K562 (cell line): Measurements from ENCODE around the gene FNBP1. TPM values are rescaled to one million over a fixed set of nuclear protein-coding genes. Genes with fewer than 3 reads are reported as not detected.

Source experiments
- ATAC-seq: fragments of 200-7000 bp; cut with Tn5 transposase; 3 replicates; pipeline ENCODE4 v1.9.1; 2020; ENCODE audit warnings: moderate library complexity
- BruUV-seq: library from RNA; stranded (reverse); fragments of 400-500 nt; replicated peaks from 2 replicates; lab custom pipeline; 2021; lab: Mats Ljungman, UMichigan
- CTCF ChIA-PET: fragments of 300-600 bp; formaldehyde crosslinking; extraction: SDS; loops from one replicate; lab custom pipeline; 2021; ENCODE audit warnings: low intra/inter-chr PET ratio; lab: Yijun Ruan, JAX
- POLR2A ChIA-PET: fragments of 300-600, 350-650 bp; sonication (Branson Sonifier 250); formaldehyde crosslinking; extraction: SDS; loops from one replicate; lab custom pipeline; 2021; ENCODE audit warnings: antibody characterized with exemption, inconsistent platforms; lab: Yijun Ruan, JAX
- DNase-seq, 4 experiments: peaks; one replicate each; pipeline versions ENCODE4 v3.0.0 to v3.0.0-alpha.2; 2011 to 2018; ENCODE audit warnings: low spot score in 3 of 4, mixed read lengths in 3 of 4; ENCODE audit errors: extremely low read depth in 1 of 4
- FAIRE-seq: peaks from 2 replicates; lab custom pipeline; 2011; peaks lifted over from hg19 to GRCh38; lab: Jason Lieb, UNC
- H2AFZ ChIP-seq: 2 replicates; pipeline ENCODE4 v1.6.0; 2011; ENCODE audit warnings: low read depth, low read length, control low read depth, inconsistent platforms
- H3K27ac ChIP-seq: fragments of 200-600 bp; 3 replicates; pipeline ENCODE4 v1.8.0; 2011; ENCODE audit warnings: low read depth, mild to moderate bottlenecking, control low read depth, inconsistent platforms, low read length, moderate library complexity, mixed read lengths; ENCODE audit errors: extremely low read depth
- H3K27me3 ChIP-seq, 2 experiments: fragments of 300-600 bp in 1 of 2; 2 replicates in 1 of 2; 3 replicates in 1 of 2; pipeline versions ENCODE4 v1.6.0 to v1.8.0; 2011; ENCODE audit warnings: inconsistent platforms in 2 of 2, low read length in 2 of 2, mild to moderate bottlenecking in 1 of 2, mixed read lengths in 1 of 2, moderate library complexity in 1 of 2; ENCODE audit not compliant: control insufficient read depth in 2 of 2, insufficient read depth in 2 of 2
- H3K36me3 ChIP-seq: fragments of 300-600 bp; 3 replicates; pipeline ENCODE4 v1.8.0; 2011; ENCODE audit warnings: mild to moderate bottlenecking, low read length, inconsistent platforms; ENCODE audit not compliant: control insufficient read depth, insufficient read depth
- H3K4me1 ChIP-seq, 2 experiments: fragments of 200-600 bp in 1 of 2; replicated peaks in 1 of 2; 2 replicates in 1 of 2; 3 replicates in 1 of 2; pipeline versions ENCODE4 v1.5.1 to v1.8.0; 2011; ENCODE audit warnings: inconsistent platforms in 2 of 2, low read length in 2 of 2, mild to moderate bottlenecking in 1 of 2, mixed read lengths in 1 of 2, moderate library complexity in 1 of 2; ENCODE audit not compliant: control insufficient read depth in 2 of 2, insufficient read depth in 2 of 2
- H3K4me2 ChIP-seq: 2 replicates; pipeline ENCODE4 v1.6.1; 2011; ENCODE audit warnings: low read length, control low read depth, inconsistent platforms, mixed read lengths; ENCODE audit not compliant: insufficient read depth
- H3K4me3 ChIP-seq: fragments of 200-600 bp; sonication (generic), shearing (Covaris generic); 2 replicates; pipeline ENCODE4 v1.5.1; 2016; ENCODE audit warnings: control low read depth, inconsistent platforms
- H3K79me2 ChIP-seq: fragments of 200-600 bp; 3 replicates; pipeline ENCODE4 v1.8.0; 2011; ENCODE audit warnings: low read length, inconsistent platforms; ENCODE audit not compliant: control insufficient read depth, insufficient read depth
- H3K9ac ChIP-seq, 2 experiments: 2 replicates each; pipeline versions ENCODE4 v1.6.0 to v1.6.1; 2011; ENCODE audit warnings: low read depth in 2 of 2, low read length in 2 of 2, control low read depth in 1 of 2, inconsistent platforms in 1 of 2, mild to moderate bottlenecking in 1 of 2, mixed read lengths in 1 of 2; ENCODE audit not compliant: insufficient read depth in 1 of 2
- H3K9me1 ChIP-seq: one replicate; pipeline ENCODE4 v1.6.0; 2011; ENCODE audit warnings: inconsistent platforms, mild to moderate bottlenecking, low read length, moderate library complexity; ENCODE audit not compliant: control insufficient read depth, insufficient read depth
- H3K9me3 ChIP-seq: replicated peaks from 2 replicates; pipeline ENCODE4 v1.5.1; 2011; ENCODE audit warnings: low read depth, low read length, inconsistent platforms; ENCODE audit not compliant: control insufficient read depth, insufficient read depth
- H4K20me1 ChIP-seq: replicated peaks from 2 replicates; pipeline ENCODE4 v1.6.1; 2011; ENCODE audit warnings: low read length, inconsistent platforms, mixed read lengths; ENCODE audit not compliant: control insufficient read depth, insufficient read depth
- ATF1 ChIP-seq, 2 experiments: fragments of 450-650 bp in 1 of 2; IDR thresholded peaks; 2 replicates each; pipeline ENCODE4 v1.6.1; 2016; ENCODE audit warnings: missing compliant biosample characterization in 1 of 2, missing genetic modification characterization in 1 of 2
- MECOM ChIP-seq: fragments of 250-450 bp; sonication (Bioruptor Pico); IDR thresholded peaks from 2 replicates; pipeline ENCODE4 v1.8.0; 2022; ENCODE audit warnings: inconsistent platforms
- MXI1 ChIP-seq: IDR thresholded peaks from 2 replicates; pipeline ENCODE4 v1.6.1; 2011; ENCODE audit warnings: low read depth, mild to moderate bottlenecking, improper control_type of control experiment, low read length
- NFYB ChIP-seq: IDR thresholded peaks from 2 replicates; pipeline ENCODE4 v1.6.1; 2011; ENCODE audit warnings: mild to moderate bottlenecking, moderate library complexity; ENCODE audit not compliant: insufficient read length; ENCODE audit errors: extremely low read depth
- PTTG1 ChIP-seq: fragments of 450-650 bp; IDR thresholded peaks from 2 replicates; pipeline ENCODE4 v1.6.1; 2016; ENCODE audit warnings: low read depth, mild to moderate bottlenecking, missing genetic modification characterization, missing compliant biosample characterization
- SRSF9 ChIP-seq: fragments of 200-400 bp; formaldehyde crosslinking; IDR thresholded peaks from 2 replicates; pipeline ENCODE4 v1.6.1; 2017; ENCODE audit warnings: low read depth, low read length, borderline replicate concordance
- ZNF644 ChIP-seq: fragments of 200-800 bp; sonication (Bioruptor generic); IDR thresholded peaks from 2 replicates; pipeline ENCODE4 v1.6.1; 2016; ENCODE audit warnings: low read depth, missing genetic modification characterization, missing compliant biosample characterization
- WGBS: fragments of 100-300 bp; shearing (Covaris generic); methylation state at CpG from one replicate; pipeline ENCODE4 v1.1.6; 2016; ENCODE audit warnings: low coverage, mixed read lengths; ENCODE audit not compliant: insufficient coverage; ENCODE audit errors: missing lambda C conversion rate; 5-methylcytosine and 5-hydroxymethylcytosine counted together
- in situ Hi-C: fragments of 300-500 bp; cut with MboI; formaldehyde crosslinking; loops from 4 replicates; pipeline ENCODE4 v1.15.0; 2018; ENCODE audit warnings: inconsistent platforms, mixed read lengths
- intact Hi-C: fragments of 100-400 bp; cut with micrococcal nuclease; formaldehyde crosslinking; loops from 2 replicates; pipeline ENCODE4 v1.14.2; 2022
- polyA plus RNA-seq, 8 experiments: library from polyadenylated mRNA; depleted of rRNA in 4 of 8; stranded (reverse) in 5 of 8; unstranded in 3 of 8; fragments of >200 nt; fragmentation: Nextera tagmentation in 2 of 8; fragmentation: Illumina TruSeq in 1 of 8; extraction: Ambion mirVana in 2 of 8; extraction: Trizol in 1 of 8; gene quantifications; 2 replicates each; pipeline versions ENCODE4 v1.2.1 to v1.2.3, GENCODE V29; 2011 to 2014; ENCODE audit warnings: inconsistent platforms in 1 of 8, missing spikeins in 1 of 8
- total RNA-seq, 7 experiments: library from RNA; depleted of rRNA in 6 of 7; stranded (reverse); fragments of >200 nt in 6 of 7; fragmentation: Illumina TruSeq in 2 of 7; extraction: Trizol in 2 of 7; gene quantifications; 2 replicates each; pipeline versions ENCODE4 v1.2.1 to v1.2.3, GENCODE V29; 2011 to 2021; ENCODE audit warnings: low replicate concordance in 1 of 7

The FNBP1 gene
- total and polyA plus RNA-seq, 9 of the 15 experiments (the other 6 are each of a cell fraction or from before 2014, with no cell fraction given): 1.8 to 14.9 (median 7.6) TPM

DNA sequence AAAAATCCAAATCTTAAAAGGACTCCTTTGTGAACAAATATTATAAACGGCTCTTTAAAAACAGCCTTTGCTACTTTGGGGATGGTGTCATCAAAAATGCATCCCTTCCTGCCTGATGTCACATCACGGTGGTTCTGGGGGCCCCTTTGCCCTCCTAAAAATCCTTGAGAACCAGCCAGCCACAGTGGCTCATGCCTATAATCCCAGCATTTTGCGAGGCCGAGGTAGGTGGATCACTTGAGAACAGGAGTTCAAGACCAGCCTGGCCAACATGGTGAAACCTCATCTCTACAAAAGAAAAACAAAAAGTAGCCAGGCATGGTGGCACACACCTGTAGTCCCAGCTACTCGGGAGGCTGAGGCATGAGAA lies 43.9 kb downstream of the FNBP1 start:
- ATAC-seq: no peak
- no peaks in the 10 kb centered on the region for H3K9me3 ChIP-seq
- no peaks in the 10 kb centered on the region for H3K9me1 ChIP-seq
- BruUV-seq: no TSS peak
- no peak overlapping the region for H3K9ac ChIP-seq
- H3K4me1 ChIP-seq: peaks cover 9 to 18% of the 10 kb centered on the region in 2 experiments; a peak in 4 of 5 replicates
- no peak for FAIRE-seq
- no peaks in the 10 kb centered on the region for H4K20me1 ChIP-seq
- POLR2A ChIA-PET: no interaction called here
- no peaks in the 10 kb centered on the region for H3K27me3 ChIP-seq
- H3K4me3 ChIP-seq: no peak overlapping the region
- in situ Hi-C loops (no loop called here), intact Hi-C loops (no loop called here)
- H2AFZ ChIP-seq: no peak overlapping the region
- no peak overlapping the region for H3K4me2 ChIP-seq
- CTCF ChIA-PET: no interaction called here
- no peaks in the 10 kb centered on the region for H3K79me2 ChIP-seq
- 56% methylated on average over 5 of the region's 5 CpGs for WGBS
- DNase-seq: no peak
- H3K27ac ChIP-seq: no peak overlapping the region
- TF ChIP-seq SRSF9 (no peak), MECOM (CRISPR knock-in tag) (no peak), ZNF644 (tag) (no peak), ATF1 (CRISPR knock-in tag; IDR thresholded peaks at IDR 0.05) (no peak), ATF1 (tag; IDR thresholded peaks at IDR 0.05) (no peak), NFYB (no peak), MXI1 (no peak), PTTG1 (tag) (no peak)
- H3K36me3 ChIP-seq: no peaks in the 10 kb centered on the region
